ENCODE data around the gene SFTA2.

DNA sequence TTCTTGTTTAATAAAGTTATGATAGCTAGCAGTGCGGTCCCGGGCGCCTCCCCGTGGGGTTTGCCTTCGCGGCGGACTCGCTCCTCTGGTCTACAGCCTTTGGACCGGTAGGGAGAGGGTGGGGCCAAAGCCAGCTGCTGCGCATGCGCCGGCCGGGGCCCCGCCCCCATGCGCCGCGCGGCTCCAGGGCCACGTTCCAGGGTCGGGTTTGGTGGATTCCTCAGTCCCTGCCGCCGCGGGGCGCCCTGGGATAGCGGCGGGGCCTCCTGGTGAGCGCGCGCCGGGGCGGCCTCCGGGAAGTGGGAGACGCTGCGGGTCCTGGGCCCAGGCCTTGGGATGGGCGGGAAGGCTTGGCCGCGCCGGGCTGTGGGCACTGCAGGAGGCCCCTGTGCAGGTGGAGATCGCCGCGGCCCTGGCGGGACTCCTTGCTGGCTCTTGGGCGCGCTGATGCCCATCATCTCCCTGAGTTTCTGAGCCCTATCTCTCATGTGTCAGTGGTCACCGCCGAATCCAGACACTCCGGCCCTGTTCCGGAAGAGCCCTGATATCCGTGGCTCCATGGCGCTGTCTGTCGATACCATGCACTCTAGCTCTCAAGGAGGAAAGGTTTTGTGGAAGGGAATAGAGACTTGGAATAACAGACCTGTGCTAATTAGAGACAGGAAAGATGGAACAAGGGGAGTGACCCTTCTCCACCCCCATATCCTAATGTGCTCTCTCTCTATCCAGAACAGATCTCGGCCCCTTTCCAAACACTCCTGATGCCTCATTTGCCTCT is 17.7 kb downstream of the SFTA2 start, which contains the start of gene VARS2:
- TF ChIP-seq, protein P1, sequence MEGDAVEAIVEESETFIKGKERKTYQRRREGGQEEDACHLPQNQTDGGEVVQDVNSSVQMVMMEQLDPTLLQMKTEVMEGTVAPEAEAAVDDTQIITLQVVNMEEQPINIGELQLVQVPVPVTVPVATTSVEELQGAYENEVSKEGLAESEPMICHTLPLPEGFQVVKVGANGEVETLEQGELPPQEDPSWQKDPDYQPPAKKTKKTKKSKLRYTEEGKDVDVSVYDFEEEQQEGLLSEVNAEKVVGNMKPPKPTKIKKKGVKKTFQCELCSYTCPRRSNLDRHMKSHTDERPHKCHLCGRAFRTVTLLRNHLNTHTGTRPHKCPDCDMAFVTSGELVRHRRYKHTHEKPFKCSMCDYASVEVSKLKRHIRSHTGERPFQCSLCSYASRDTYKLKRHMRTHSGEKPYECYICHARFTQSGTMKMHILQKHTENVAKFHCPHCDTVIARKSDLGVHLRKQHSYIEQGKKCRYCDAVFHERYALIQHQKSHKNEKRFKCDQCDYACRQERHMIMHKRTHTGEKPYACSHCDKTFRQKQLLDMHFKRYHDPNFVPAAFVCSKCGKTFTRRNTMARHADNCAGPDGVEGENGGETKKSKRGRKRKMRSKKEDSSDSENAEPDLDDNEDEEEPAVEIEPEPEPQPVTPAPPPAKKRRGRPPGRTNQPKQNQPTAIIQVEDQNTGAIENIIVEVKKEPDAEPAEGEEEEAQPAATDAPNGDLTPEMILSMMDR (IDR thresholded peaks at IDR 0.05): peak; percentile 20
- TF ChIP-seq EZH2 (IDR thresholded peaks at IDR 0.05; ENCODE audit: borderline replicate concordance, insufficient read depth, low read depth, low read length, poor library complexity, severe bottlenecking): no peak

All from B cell (primary cell).